Measurements from ENCODE around the gene ADPRS.
A peak's percentile ranks its signal among the peaks of the same experiment; 100 is the strongest.

The ADPRS gene

GRCh38 chr1:36093226-36093625, 4.5 kb downstream of the ADPRS start:
- Histone ChIP-seq H3K9me3 (ENCODE audit: control insufficient read depth, insufficient read depth, low read depth, low read length) (no peaks in the 10 kb centered on the region), H3K4me3 (ENCODE audit: low read depth, low read length) (no peak overlapping the region), H3K36me3 (ENCODE audit: control insufficient read depth in 2 of 2, insufficient read depth in 1 of 2, low read length in 2 of 2) (peaks cover 4 to 72% of the 10 kb centered on the region in 2 experiments; a peak in 2 of 3 replicates), H3K4me1 (ENCODE audit: control insufficient read depth, insufficient read depth, low read length) (no peaks in the 10 kb centered on the region), H3K27ac (ENCODE audit: extremely low read depth, low read depth, low read length) (no peak overlapping the region)
- POLR2A ChIA-PET = no interaction called here
- TF ChIP-seq ZNF488 (tag by site-specific recombination; IDR thresholded peaks at IDR 0.05) (no peak), ZNF341 (tag by site-specific recombination; IDR thresholded peaks at IDR 0.05; ENCODE audit: low read depth) (peak; percentile 35; the same call in 1 of the 2 replicates)
- CTCF ChIA-PET = interaction anchor here (1.1 kb wide), 1 partner anchor 42 kb away, joined by 3 read pairs; no protein-coding TSS in a partner anchor

- Histone ChIP-seq H3K36me3 (ENCODE audit: control insufficient read depth in 2 of 2, insufficient read depth in 1 of 2, low read length in 2 of 2) (peaks cover 4 to 72% of the 10 kb centered on the region in 2 experiments; a peak in 2 of 3 replicates), H3K9me3 (ENCODE audit: control insufficient read depth, insufficient read depth, low read depth, low read length) (no peaks in the 10 kb centered on the region), H3K27ac (ENCODE audit: extremely low read depth, low read depth, low read length) (no peak overlapping the region), H3K4me3 (ENCODE audit: low read depth, low read length) (no peak overlapping the region), H3K4me1 (ENCODE audit: control insufficient read depth, insufficient read depth, low read length) (no peaks in the 10 kb centered on the region)
- CTCF ChIA-PET = interaction anchor here (0.8 to 1.6 kb wide), 3 partner anchors 40 to 56 kb away, joined by 3 to 6 read pairs (median 4); no protein-coding TSS in a partner anchor
- POLR2A ChIA-PET = interaction anchor here (1.5 kb wide), 1 partner anchor 25 kb away, joined by 3 read pairs; no protein-coding TSS in a partner anchor
- TF ChIP-seq ZNF398 (tag by site-specific recombination; IDR thresholded peaks at IDR 0.05) (no peak), ZNF571 (tag by site-specific recombination; IDR thresholded peaks at IDR 0.05) (no peak), ZNF114 (tag by site-specific recombination; IDR thresholded peaks at IDR 0.05) (no peak), ZNF776 (tag by site-specific recombination; IDR thresholded peaks at IDR 0.05; ENCODE audit: borderline replicate concordance) (no peak), ZNF2 (tag by site-specific recombination; IDR thresholded peaks at IDR 0.05) (no peak)
Observed at GRCh38 chr1:36093929-36094328, 5.2 kb downstream of the ADPRS start.

- ChIA-PET CTCF (interaction anchor here (0.8 to 11.1 kb wide), 4 partner anchors 39 to 94 kb away, joined by 3 to 156 read pairs (median 4); no protein-coding TSS in a partner anchor), POLR2A (interaction anchor here (1.5 kb wide), 1 partner anchor 25 kb away, joined by 3 read pairs; no protein-coding TSS in a partner anchor)
- Histone ChIP-seq H3K36me3 (ENCODE audit: control insufficient read depth in 2 of 2, insufficient read depth in 1 of 2, low read length in 2 of 2) (peaks cover 4 to 70% of the 10 kb centered on the region in 2 experiments; a peak in 2 of 3 replicates), H3K9me3 (ENCODE audit: control insufficient read depth, insufficient read depth, low read depth, low read length) (no peaks in the 10 kb centered on the region), H3K4me1 (ENCODE audit: control insufficient read depth, insufficient read depth, low read length) (no peaks in the 10 kb centered on the region), H3K4me3 (ENCODE audit: low read depth, low read length) (no peak overlapping the region), H3K27ac (ENCODE audit: extremely low read depth, low read depth, low read length) (no peak overlapping the region; the same call in 1 of the 2 replicates)
- TF ChIP-seq KLF7 (tag by site-specific recombination; IDR thresholded peaks at IDR 0.05; ENCODE audit: borderline replicate concordance) = no peak
- no peak for TF ChIP-seq ZFP69B (tag by site-specific recombination; IDR thresholded peaks at IDR 0.05)
- 0 out of 2 replicates have a peak, but pooled peaks have one; percentile 16 for TF ChIP-seq ZBTB17 (tag by site-specific recombination; IDR thresholded peaks at IDR 0.05)
Observed at GRCh38 chr1:36094621-36095061, 5.9 kb downstream of the ADPRS start.

GRCh38 chr1:36095760-36096405, 7.2 kb downstream of the ADPRS start:
- peaks cover 0 to 62% of the 10 kb centered on the region in 2 experiments; a peak in 2 of 3 replicates for H3K36me3 ChIP-seq (ENCODE audit: control insufficient read depth in 2 of 2, insufficient read depth in 1 of 2, low read length in 2 of 2)
- TF ChIP-seq ZFP3 (tag by site-specific recombination; IDR thresholded peaks at IDR 0.05; ENCODE audit: low read depth) (no peak), KLF1 (tag by site-specific recombination; IDR thresholded peaks at IDR 0.05) (no peak), ZNF18 (tag by site-specific recombination; IDR thresholded peaks at IDR 0.05) (peak; percentile 60; the same call in 1 of the 2 replicates), KLF7 (tag by site-specific recombination; IDR thresholded peaks at IDR 0.05; ENCODE audit: borderline replicate concordance) (no peak), ZNF10 (tag by site-specific recombination; IDR thresholded peaks at IDR 0.05) (no peak), ZNF707 (tag by site-specific recombination; IDR thresholded peaks at IDR 0.05) (peak; percentile 95), ZNF513 (tag by site-specific recombination; IDR thresholded peaks at IDR 0.05) (no peak), ZBTB49 (tag by site-specific recombination; IDR thresholded peaks at IDR 0.05; ENCODE audit: low read depth) (no peak)

More at GRCh38 chr1:36095760-36096405, 7.2 kb downstream of the ADPRS start:
- H3K9me3 ChIP-seq (ENCODE audit: control insufficient read depth, insufficient read depth, low read depth, low read length) = no peaks in the 10 kb centered on the region
- ChIA-PET CTCF (interaction anchor here (0.7 to 11.1 kb wide), 7 partner anchors 13 to 185 kb away, joined by 3 to 156 read pairs (median 4); partner anchors contain the start of gene TRAPPC3), POLR2A (interaction anchor here (1.4 kb wide), 1 partner anchor 37 kb away, joined by 7 read pairs; no protein-coding TSS in a partner anchor)
- no peak overlapping the region for H3K27ac ChIP-seq (ENCODE audit: extremely low read depth, low read depth, low read length)
- H3K4me3 ChIP-seq (ENCODE audit: low read depth, low read length) = no peak overlapping the region
- H3K4me1 ChIP-seq (ENCODE audit: control insufficient read depth, insufficient read depth, low read length) = no peaks in the 10 kb centered on the region

Data from HEK293 (cell line).